SHP77 treated with DMSO at 0.1 percent for 48 hours (cell line): ENCODE results near the gene CKMT2.

Experiments used
- DNase-seq: peaks from one replicate; lab custom pipeline; 2025; lab: John Stamatoyannopoulos, UW

Gene CKMT2

DNA sequence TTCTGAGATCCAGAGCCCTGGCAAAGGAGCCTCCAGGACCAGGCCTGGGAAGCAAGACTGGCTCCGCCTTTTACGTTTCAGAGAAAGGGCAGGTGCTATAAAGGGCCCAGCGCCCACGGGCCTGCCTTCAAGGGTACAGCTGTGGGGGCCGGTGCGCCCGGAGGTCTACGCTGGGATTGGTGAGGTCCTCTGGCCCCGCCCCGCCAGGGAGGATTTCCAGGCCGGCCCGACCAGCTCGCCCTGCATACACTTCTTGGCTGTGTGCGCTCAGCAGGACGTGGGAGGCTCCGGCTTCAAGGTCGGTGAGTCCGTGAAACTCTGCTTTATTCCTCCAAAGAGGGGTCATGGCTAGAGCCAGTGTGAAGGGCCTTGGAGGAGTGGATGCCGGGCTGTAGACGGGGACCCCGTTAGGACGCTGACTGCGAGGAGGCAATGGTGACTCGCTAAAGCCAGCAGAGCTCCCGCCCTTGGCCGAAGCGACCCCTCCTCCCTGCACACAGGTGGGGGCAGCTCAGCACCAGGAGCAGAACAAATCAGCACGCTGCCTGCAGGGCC, at the start of gene CKMT2:
Gene CKMT2 (plus strand): TSS at position 243 of the 555 bp plus-strand sequence. CDS start 17,811 bp downstream, outside the sequence.
- no peak for DNase-seq

DNA sequence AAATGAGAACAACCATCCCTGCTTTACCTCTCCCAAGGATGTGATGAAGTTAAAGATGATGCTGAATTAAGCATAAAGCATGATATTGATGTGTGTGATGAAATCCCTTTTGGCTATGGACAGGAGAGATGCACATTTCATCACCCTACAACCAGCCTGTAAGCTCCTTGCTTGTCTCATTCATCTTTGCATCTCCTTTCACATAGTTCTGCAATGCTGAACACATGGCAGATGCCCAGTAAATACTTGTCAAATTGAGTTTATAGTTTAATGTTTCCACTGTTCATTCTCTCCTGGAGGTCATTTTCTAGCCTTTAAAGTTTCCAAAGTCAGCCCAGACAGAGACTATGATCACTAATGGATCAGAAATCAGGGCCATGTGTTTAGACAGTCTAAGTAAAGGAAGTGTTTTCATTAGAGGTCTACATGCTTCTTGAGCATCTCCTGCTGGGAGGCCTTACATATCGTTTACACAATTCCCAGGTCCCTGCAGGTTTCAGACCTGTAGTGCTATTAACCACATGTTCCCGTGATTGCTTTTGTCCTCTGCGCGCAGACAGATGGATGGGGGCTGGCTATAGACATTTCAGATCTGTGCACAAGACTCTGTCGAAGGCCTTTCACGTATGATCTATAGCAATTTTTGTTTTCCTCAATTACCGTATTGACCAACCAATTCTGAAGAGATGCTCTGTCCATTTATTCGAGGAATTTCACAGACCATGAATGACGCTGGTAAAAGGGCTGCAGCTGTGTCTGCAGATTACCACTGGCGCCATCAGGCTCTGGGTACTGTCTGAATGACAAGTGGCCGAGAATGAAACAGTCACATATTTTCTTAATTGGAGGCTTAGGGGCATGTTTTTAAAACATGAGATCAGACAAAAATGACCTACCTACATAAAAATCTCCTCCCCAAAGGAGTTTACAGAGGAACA, 49.0 kb upstream of the CKMT2 start:
- DNase-seq = no peak

GRCh38 chr5:81184749-81185110, 48.4 kb upstream of the CKMT2 start:
- DNase-seq = no peak

- DNase-seq = peak; percentile 54
Measured at GRCh38 chr5:81187885-81188284, 45.2 kb upstream of the CKMT2 start.

- no peak for DNase-seq
Measured at GRCh38 chr5:81188962-81189361, 44.2 kb upstream of the CKMT2 start.

GRCh38 chr5:81189875-81190498, 43.1 kb upstream of the CKMT2 start:
- DNase-seq = no peak

DNA sequence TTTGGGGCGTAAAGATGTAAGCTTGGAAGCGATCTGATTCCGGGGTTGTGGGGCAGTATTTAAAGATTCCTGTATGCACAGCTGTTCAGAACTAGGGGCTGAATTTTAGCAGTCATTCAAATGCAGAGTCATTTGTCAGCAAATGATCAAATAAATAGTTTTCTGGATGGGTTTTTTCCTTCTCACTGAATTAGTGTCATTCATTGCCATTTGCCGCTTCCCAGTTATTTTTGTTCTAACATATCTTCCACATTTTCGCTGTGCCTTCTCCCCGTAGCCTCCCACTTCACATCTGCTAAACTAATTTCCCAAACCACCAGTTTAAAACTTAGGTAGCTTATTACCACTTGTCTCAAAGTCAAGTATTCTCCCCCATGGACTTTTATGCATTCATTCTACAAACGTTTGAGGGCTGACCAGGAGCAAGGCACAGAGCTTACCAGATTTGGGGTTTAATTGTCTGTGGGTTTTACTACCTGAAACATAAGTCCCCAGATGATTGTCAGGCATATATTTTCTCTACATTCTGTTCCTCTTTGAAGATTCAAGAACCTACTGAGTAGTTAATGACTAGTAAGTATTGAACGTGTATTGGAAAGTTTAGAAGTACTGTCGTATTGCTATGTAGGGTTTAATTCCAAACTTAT, 41.3 kb upstream of the CKMT2 start:
- no peak for DNase-seq

DNA sequence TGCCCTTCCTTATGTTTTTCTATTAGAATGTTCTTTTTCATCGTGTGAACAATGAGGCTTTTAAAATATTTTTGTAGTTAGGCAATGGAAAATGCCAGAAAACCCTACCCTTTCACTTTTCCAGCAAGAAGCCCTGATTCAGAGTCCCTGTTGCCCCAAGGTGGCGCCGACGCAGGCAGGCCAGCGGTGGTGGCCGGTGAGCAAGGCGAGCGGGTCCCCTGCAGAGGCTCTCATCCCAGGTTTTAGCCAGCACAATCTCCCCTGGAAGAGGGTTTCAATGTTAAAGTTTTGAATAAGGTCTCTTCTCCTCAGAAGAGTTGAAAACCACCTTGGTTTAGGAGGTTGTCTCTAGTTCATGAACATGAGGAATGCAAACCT, 40.8 kb upstream of the CKMT2 start:
- no peak for DNase-seq

DNA sequence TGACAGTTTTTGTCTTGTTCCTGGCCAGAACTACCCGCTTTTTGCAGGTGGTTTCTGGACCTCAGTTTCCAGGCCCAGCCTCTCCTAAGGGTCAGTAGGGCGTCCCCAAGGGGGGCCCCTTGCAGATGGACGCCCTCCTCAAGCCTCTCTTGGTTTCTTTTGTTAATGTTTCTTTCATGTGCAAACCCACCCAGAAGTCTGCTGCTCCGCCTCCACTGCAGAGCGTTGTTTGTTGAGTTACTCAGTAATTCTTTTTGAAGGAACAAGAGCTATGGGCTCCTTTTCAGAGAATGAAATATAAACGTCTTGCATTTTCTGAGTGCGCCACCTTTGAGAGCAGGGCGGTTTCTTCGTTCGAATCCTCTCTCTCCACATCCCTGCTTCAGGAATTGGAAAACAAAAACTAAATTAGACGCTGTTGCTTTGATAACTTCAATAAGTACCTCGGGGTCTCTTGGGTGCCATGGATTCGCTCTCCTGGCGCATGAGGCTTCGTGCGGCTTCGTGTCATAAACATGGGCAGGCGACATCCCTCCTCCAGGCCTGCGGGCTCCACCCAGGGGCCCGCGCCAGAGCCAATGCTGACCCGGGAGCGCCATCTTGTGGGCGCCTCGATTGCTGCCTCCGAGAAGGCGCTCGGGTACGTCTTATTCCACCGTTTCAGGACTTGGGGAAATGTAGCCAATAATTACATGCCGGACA, 38.3 kb upstream of the CKMT2 start:
- peak; percentile 42 for DNase-seq

DNA sequence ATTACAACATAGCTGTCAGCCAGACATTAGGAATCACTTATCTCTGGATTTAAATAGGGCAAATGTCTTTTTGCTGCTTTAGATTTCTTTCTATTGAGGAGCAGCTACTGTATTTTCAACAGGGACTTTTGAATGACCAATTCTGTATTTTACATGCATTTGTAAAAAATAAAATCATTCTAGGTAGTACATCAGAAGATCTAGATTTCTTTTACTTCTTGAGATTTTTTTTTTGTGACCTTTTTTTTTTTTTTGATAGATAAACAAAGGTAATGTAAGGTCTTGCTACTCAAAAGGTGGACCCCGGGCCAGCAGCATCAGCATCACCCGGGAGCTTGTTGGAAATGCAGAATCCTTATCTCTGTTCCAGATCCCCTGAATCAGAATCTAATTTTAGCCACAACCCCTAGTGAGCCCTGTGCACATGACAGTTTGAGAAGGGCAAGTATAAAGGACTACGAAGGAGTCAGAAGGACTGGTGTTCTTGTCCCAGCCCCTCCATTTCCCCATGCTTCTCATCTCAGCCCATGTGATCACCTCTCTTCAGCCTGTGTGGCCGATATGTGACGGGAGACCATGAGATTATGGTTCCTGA, 37.7 kb upstream of the CKMT2 start:
- no peak for DNase-seq

GRCh38 chr5:81202655-81203054, 30.5 kb upstream of the CKMT2 start:
- no peak for DNase-seq

DNA sequence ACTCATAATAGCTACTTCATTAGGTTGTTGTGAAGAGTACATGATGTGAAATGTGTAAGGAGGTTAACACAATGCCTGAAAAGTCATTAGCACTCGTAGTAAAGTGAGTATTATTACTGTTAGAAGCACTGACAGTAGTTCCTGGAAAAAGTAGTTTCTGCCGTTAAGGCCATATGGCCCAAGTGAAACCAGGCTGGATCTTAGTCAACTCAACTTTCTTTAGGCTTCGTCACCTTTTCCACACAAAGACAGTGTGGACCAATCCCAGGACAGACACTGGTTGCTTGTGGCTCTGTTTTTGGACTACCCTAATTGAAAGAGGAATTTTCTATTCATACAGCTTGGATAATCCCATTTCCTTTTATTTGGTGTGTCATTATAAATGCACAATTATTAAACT, 29.4 kb upstream of the CKMT2 start:
- no peak for DNase-seq

DNA sequence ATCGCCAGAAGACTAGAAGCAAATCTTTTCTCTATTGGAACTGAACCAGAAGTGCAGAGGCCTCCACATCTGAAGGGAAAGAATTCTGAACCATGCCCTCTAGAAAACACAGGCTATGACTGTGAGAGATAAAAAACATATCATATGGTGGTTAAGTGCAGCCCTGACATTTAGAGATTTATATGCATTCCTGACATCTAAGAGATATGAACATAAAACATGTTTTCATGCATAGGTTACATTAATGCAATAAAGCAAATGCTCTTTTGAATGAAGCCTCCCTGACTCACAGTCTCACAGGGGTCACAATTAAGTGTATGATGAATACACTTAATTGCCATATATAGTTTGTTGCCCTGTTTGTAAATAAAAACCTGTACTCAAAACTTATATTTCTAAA, 28.9 kb upstream of the CKMT2 start:
- DNase-seq = no peak

GRCh38 chr5:81205058-81205457, 28.1 kb upstream of the CKMT2 start:
- DNase-seq = no peak

- DNase-seq = no peak
Measured at GRCh38 chr5:81207009-81207408, 26.1 kb upstream of the CKMT2 start.

DNA sequence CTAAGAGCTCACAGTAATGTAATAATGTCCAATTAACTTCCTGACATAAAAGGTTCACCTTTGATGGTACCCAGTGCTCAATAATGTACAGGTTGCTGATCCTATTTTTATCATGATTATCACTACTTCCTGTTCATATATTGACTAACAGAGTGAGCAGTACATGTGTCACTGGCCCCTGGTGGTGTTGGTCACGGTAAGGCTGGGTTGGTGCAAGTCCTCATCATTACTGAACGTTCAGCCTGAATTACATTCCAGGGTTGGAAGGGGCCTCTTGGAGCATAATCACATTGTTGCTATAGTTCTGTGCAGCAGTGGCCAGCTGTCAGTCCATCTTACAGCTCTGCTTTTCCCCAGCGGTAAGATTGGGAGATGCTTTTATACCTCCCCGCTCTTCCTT, 24.2 kb upstream of the CKMT2 start:
- DNase-seq = no peak

DNA sequence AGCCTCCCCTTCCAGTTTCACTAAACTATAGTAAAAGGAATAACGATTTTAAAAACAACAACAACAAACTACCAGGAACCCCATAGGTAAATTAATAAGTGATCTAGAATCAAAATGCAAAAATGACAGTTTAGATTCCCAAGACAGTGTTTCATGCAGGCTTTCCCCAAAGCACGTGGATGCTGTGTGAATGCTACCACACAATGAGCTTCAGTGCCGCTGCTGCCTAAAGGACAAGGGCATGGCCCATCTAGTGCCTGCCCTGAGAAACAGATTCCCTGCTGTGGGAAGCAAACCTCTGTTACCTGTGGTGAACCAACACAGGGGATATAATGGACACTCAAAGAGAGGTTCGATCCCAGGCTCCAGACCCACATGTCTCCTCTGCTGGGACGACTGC, 23.7 kb upstream of the CKMT2 start:
- no peak for DNase-seq

GRCh38 chr5:81209869-81210493, 23.1 kb upstream of the CKMT2 start:
- no peak for DNase-seq

DNA sequence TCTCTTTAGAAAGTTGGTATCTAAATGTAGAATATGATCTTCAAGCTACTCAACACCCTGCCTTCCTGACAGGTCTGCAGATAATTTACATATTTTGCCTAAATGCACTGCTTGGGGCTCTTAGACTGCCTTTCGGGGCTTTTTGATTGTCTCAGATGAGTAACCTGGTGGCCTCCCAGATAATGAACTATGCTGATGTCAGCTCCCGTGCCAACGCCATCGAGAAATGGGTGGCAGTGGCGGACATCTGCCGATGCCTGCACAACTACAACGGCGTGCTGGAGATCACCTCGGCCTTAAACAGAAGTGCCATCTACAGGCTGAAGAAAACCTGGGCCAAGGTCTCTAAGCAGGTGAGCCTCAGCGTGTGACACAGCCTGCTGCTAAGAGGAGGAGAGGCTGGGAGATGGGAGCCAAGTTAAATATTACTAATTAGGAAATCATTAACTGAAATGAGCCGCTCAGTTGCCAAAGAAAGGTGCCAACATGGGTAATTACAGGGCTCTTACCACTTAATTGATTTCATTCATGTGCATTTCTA, 20.8 kb upstream of the CKMT2 start:
- no peak for DNase-seq

GRCh38 chr5:81213070-81213469, 20.1 kb upstream of the CKMT2 start:
- DNase-seq = no peak

DNA sequence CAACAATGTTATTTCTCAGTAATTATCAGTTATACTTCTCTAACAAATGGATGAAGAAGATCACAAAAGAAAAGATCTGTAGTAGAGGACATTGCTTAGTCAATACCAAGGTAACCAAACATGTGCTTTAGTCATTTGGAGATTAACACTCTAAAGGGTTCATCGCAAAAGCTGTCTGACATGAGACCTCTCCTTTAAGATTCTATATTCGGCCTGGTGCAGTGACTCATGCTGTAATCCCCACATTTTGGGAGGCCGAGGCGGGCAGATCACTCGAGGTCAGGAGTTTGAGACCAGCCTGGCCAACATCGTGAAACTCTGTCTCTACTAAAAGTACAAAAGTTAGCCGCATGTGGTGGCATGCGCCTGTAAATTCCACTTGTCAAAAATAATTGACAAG, 18.3 kb upstream of the CKMT2 start:
- DNase-seq = no peak
